ENCODE results near the gene SLC23A2.
"Not testable (repeated sequence)": the region's sequence is repeated elsewhere in the genome, so short reads cannot be mapped to it uniquely, and the experiment has no call there.

Gene SLC23A2

DNA sequence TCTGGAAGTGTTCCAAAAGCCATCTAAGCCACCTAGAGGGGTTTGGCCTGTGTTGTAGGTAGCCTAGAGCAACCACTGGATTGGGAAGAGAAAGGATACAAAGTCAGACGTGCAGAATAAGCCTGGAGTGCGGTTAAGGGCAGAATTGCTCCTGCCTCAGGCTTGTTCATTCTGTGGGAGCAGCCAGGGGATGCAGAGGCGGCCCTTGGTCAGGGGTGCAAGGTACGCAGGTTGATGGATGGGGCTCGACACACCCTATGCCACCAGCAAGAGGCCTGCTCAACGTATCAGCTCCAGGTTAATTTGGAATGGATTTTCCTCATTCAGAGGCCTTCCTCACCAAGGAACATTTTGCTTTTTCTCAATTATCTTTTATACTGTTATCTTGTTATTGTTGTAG is 129.8 kb downstream of the SLC23A2 start:
- DNase-seq, result no peak

DNA sequence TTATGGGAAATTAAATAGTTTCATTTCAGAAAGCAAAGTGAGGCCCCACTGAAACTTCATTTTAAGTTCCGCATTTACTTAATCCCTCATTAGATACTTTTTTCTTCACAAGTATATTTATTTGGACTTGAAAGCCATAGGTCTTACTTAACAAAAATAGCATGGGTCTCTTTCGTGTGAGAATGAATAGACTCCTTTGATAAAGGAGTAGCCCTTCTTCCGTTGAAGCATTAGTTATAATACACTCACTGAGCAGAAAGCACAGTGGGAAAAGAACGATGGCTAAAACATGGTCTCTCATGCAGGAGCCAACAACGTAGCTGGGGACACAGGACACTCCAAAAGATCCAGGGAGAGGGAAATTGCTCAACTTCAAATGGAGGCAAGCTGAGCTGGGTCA is 130.4 kb downstream of the SLC23A2 start:
- DNase-seq, result no peak

DNA sequence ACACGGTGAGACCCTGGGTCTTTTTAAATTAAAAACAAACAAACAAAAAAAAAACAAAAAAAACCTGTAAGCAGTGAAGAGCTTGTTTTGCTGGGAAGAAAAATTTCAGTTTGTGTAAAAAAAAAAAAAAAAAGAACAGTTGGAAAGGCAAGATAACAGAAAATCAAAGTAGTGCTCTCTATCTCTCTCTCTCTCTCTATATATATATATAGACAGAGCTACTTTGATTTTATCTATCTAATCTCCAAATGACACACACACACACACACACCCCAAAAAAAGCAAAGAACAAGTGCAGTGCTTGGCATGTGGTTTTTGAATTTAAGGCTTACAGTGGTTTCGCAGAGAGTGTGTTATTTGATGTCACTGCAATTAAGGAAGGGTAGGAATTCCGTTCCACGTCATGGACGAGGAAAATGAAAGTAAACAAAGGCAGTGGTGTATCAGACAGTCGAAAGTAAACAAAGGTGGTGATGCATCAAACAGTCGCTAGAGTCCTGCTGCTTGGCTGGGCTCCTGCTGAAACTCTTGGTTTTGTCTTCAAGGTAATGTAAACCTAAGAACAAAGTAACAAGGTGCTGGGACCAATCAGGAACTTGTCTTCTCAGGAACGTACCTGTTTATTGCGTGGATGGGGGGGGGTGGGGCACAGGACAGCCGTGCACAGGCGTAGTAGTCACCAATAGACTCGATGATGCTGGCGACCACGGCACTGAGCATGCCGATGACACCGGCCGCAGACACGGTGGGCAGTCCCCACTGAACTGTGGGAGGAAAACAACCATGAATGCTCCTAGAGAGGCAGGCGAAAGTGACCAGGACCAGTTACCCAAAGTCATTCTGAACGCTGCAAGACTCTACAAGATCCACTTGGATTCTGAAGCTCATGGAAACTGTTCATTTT is 131.8 kb downstream of the SLC23A2 start:
- peak in 2 of 5 experiments; percentile 3 to 93 for DNase-seq

DNA sequence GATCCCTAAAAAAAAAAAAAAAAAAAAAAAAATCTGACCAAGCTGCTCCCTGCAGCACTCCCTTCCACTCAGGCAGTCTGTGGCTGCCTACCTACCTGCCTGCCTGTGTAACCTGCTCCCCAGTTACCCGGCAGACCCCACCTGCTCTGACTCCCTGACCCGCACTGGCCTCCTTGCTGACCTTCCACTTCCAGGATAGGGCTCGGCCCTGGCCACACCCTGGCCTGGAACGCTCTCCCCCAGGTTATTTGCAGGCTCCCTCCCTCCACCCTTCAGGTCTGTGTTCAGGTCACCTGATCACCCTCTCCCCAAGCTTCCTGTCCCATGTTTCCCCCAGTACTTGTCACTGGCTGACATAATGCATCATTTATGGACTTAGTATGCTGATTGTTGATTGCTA is 134.3 kb downstream of the SLC23A2 start:
- DNase-seq, result peak in 1 of 5 experiments; percentile 6

DNA sequence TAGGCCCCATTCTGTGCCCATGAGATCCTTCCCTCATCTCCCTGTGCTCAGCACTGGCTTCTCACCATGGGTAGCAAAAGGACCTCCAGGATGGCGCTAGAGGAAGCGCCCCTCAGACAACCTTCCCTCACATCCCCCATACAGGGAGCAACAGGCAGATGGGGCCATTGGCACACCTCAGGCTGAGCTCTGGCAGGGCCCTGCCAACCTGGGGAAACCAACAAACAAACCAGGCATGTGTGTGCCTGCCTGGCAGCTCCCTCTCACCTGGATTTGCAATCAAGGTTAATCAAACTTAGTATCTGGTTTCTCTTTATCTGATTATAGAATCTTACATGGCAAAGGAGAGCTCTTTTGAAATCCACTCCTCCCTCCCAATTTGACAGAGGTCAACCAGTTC is 134.9 kb downstream of the SLC23A2 start:
- DNase-seq, result no peak

DNA sequence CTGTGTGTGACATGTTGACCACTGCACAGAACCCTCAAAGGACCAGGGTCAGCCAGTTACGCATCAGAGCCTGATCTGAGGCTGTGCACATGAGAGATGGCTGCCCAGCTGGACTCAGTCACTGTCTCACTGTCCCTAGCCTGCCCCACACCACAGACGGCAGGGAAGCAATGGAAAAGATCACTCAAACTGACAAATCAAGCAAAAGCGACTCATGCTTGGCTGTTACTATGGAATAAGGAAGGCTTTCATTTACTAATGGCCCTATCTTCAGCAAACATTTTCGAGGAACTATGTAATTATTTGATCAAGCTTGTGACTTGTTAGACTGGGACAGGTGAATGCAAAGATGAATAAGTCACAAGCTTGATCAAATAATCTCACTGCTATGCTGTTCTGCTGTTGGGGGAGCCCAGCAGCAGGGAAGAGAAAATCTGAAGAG is 137.0 kb downstream of the SLC23A2 start:
- DNase-seq, result no peak

DNA sequence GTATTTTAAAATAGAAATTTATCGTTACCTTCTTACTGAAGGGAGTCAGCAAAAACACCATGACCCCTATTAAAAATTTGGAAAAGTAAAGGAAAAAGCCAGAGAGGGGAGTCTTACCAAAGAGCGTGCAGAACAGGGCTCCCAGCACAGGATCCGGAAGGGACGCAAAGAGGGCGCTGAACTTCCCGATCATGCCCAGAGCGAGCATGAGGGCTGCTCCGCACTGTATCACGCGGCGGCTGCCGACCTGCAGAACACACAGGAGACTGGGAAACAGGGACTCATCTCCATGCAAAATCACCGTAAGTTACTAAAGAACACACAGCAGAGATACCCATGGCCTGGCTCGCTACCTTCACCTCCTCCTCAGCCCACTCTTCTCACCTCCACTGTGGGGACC is 138.6 kb downstream of the SLC23A2 start:
- no peak for DNase-seq

DNA sequence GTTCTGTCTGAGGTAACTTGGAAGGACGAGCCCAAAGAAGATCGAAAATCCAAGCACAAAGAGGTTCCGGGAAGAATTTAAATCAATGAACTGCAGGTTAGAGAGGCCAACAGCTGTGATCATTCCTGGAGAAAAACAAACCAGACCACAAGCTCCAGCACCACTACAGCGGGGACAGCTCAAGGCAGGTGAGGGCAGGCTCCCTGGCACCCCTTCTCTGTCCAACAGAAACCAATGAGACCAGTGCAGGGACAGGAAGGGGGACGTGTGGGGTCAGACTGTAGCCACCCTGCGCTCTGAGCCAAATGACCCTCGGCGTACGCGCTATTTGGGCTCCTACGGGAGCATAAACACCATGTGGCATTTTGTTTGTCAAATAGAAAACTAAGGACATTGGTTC is 139.3 kb downstream of the SLC23A2 start:
- DNase-seq, result no peak

DNA sequence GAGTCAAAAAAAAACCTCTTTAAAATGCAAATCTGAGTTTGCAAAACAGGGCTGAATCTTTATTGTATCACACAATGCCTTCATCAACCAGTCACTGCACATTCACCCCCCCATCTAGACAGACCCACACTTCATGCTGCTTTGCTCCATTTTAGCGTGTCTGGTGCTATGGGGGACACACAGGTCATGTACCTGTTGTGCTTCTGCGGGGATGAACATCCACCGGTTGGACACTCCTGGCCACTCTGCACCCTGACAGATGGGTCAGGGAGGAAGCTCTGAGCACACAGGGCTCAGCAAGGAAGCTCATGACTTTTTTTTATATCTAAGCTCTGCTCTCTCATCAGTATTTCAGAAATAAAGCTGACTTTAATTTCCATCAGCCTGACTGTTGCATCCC is 143.3 kb downstream of the SLC23A2 start:
- DNase-seq, result no peak

DNA sequence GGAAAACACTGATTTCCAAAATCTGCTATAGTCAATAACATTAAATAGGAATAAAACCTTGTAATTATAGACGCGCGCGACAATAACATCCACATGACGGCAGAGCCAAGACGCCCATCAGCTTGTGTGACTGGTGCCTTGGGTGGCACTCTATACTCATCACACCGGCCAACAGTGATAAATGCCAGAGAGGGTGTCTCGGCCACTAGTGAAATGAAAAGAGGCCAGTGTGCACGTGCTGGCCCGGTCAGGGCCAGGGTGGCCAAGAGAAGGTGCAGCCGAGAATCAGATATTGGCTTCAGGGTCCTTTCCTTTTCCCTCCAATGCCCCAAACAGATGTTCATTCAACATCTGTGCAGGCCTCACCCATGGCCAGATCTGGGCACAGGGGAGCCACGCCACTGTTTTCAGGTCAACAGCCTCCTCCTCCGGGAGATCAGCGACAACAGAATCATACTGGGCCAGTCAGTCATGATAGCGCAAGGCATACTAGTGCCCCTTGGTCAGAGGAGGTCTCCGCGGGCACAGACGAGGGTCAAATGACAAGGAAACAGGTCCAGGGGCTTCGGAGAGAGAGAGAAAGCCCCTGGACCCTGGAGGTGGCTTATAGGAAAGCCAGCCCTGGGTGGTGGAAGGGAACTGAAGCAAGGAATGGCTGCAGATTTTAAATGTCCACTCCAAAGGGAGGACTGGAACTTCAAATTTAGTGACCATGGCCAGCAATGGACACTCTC is 145.1 kb downstream of the SLC23A2 start:
- no peak for DNase-seq

DNA sequence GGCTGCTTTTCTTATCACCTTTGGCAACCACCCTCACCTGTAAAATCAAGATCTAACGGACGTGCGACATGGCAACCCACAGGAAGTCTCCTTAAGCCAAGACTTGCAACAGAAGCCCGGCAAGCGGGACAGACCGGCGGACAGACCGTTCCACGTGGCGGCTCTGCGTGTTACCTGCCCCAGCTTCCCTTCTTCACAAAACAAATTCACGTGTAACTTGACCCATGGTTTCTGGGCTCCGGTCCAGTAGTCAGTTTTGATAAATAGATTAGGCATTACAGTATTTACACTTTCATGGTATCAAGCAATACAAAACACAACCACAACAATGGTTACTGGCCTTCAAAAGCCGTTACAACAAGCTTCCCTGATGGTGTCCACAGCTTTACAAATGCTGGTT is 145.8 kb downstream of the SLC23A2 start:
- DNase-seq, result no peak

DNA sequence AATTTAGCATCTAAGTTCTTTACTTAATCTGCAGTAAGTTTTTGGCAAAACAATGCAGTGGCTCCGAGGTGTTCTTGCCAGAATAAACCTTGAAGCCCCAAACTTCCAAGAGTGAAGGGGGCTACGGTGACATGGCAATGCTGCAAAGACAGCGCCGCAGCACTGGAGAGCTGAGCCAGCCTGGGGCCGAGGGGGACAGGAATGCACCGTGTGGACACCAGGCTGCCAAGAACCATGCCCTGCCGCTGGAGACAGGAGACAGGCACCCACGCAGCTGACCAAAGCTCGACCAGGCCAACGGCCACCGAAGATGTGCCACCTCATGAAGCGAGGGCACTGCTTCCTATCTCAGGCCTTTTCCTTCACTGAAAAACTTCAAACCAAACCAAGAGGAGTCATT is 146.2 kb downstream of the SLC23A2 start:
- no peak for DNase-seq

DNA sequence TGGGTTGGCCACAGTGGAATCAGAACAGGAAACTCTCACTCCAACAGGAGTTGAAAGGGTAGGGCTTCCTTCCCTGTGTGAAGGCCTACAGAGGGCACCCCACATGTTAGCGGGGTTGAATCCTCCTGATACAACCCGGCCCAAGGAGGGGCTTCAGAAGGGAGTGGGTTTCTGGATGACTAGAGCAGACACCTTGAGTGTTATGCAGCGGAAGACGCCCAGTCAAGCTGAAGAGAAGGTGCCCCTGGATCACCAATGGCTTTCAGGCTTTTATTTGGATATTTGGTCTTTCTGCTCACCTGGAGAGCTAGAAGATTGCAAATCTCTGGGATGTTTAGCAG is 146.8 kb downstream of the SLC23A2 start:
- DNase-seq, result no peak

DNA sequence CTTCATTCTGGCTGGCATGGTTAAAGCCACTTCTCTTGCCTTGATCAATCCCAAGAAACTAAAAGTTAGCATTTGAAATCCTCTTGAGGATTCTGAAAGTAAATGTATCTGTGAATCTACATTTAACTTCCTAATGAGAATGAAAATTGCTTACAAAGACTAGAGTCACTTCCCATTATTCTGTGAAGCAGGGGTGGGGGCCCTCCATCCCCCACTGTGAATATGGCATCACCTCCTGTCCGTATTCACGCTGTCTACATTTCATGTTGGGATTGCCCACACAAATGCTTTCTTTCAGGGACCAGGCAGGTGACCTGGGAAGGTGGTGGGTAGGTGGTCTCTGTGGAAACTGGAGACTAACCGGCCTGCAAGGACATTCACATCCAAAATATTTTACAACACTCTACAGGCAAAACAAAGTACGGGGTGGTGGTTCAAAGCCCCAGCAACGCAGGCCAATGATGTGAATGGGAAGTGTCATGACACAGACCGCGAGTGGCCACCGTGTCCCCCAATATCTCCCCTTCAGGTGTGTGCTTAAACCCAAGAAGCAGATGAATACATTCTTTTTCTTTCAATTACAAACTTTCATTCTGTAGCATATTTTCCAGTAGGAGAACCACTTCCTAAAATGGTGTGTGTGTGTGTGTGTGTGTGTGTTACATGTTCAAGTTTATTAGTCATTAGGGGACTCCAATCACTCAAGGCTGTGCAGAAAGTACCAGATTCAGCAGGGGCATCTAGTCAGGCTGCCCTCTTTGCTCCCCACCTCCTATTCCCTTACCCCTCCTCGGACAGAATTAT is 147.4 kb downstream of the SLC23A2 start:
- DNase-seq, result no peak

DNA sequence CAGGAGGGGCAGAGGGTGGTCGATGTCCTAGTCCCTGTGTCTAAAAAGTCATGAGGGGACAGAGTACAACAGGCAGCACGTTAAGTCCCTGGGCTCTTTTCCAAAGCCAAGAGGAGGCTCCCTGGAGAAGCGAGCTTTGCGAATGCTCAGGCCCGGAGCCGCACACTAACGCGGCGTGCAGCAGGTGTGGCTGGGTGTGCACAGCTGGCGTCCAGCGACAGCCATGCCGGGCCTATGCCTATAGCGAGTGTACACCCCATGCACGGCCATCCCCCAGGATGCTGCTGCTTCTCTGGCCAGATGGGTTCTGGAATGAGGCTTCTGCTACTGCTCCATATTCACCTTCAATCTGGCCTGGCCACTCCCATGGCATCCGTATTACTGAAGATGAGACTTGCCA is 148.3 kb downstream of the SLC23A2 start:
- DNase-seq, result no peak

DNA sequence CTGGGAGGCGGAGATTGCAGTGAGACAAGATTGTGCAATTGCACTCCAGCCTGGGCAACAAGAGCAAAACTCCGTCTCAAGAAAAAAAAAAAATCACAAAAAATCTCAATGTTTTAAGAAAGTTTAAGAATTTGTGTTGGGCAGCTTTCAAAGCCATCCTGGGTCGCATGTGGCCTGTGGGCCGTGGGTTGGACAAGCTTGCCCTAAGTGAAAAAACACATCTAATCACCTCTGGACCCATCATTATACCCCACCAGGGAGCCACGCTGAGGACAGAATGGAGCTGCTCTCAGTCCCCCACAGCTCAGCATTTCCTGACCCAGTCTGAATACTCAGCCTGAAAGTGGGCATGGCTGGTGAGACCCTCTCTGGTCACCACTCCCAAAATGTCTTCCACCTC is 150.3 kb downstream of the SLC23A2 start:
- DNase-seq, result no peak

DNA sequence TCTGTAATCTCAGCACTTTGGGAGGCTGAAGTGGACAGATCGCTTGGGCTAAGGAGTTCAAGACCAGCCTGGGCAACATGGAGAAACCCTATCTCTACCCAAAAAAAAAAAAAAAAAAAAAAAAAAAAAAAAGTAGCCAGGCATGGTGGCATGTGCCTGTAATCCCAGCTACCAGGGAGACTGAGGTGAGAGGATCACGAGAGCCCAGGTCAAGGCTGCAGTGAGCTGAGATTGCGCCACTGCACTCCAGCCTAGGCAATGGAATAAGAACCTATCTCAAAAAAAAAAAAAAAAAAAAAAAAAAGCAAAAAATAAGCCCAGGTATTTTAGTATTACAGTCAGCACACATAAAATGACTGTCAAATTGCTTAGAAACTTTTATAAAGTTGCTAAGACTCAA is 152.5 kb downstream of the SLC23A2 start:
- DNase-seq, result not testable (repeated sequence)

DNA sequence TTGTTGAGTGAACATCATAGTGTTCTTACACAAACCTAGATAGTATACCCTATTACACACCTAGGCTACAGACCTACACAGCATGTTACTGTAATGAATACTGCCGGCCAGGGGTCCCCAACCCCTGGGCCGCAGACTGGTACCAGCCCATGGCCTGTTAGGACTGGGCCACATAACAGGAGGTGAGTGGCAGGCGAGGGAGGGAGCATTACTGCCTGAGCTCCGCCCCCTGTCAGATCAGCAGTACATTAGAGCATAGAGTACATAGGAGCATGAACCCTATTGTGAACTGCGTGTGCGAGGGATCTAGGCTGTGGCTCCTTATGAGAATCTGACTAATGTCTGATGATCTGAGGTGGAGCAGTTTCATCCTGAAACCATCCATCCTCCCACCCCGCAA is 153.3 kb downstream of the SLC23A2 start:
- DNase-seq, result no peak

DNA sequence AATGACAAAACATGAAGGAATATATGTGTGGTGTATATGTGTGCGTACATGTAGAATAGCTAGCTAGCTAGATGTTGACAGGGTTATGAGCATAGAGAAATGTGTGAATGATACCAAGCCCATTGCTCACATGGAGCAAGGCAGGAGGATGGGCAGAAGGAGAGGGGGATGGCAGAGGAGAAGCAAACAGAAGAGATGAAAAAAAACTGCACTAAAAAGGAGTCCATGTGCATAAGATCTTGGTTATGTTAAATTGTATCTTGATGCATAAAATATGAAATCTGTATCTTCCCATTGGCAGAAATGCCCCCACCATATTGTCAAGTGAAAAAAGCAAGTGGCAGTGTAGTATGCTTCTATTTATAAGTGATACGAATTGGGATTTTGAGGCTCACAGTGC is 154.5 kb downstream of the SLC23A2 start:
- DNase-seq, result no peak

DNA sequence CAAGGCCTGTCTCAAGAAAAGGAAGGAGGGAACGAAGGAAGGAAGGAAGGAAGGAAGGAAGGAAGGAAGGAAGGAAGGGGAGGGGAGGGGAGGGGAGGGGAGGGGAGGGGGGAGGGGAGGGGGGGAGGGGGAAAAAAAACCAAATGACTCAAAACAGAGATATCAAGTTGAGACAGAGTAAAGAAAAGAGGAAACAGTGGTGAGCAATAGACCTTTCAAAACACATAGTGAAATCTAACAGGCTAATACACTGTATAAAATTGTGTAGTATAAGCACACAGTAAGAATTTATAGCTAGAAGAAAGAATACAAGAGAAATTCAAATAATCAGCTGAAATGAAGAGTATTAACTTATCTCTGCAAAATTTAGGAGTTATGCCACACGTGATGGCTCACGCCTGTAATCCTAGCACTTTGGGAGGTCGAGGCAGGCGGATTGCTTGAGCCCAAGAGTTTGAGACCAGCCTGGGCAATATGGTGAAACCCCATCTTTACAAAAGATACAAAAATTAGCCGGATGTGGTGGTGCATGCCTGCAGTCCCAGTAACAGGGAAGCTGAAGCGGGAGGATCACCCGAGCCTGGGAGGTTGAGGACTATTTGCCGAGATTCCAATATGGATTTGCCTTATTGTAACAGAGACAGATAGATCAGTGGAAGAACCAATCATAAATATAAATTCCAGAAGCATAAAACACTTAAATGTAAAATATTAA is 156.4 kb downstream of the SLC23A2 start:
- peak in 1 of 5 experiments; percentile 66 for DNase-seq

DNA sequence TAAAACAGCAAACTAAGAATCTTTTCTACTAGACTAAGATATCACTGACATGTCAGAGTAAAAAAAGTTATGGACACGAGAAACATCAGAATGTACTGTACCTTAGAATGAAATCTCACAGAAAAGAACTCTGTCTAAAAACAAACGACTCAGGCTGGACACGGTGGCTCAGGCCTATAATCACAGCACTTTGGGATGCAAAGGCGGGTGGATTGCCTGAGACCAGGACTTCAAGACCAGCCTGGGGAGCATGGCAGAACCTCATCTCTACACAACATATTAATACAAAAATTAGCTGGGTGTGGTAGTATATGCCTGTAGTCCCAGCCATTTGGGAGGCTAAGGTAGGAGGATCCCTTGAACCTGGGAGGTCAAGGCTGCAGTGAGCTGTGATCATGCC is 157.0 kb downstream of the SLC23A2 start:
- DNase-seq, result no peak

DNA sequence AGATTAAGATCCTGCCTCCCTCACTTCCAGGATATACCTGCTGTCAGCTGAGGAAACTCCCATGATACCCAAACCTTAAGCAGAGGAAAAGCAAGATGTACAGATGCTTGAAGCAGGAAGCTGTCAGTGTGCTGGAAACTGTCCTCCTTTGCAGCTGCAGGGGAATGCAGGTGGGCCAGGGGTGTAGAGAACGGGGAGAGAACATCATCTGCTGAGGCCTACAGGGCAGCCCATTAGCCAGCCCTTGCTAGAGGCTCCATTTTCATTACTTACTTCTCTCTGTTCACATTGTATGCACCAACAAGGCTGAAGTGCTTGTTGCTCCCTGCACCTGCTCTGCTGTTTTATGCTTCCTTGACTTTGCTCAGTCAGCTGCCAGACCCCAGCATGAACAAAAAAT is 160.5 kb downstream of the SLC23A2 start:
- no peak for DNase-seq

DNA sequence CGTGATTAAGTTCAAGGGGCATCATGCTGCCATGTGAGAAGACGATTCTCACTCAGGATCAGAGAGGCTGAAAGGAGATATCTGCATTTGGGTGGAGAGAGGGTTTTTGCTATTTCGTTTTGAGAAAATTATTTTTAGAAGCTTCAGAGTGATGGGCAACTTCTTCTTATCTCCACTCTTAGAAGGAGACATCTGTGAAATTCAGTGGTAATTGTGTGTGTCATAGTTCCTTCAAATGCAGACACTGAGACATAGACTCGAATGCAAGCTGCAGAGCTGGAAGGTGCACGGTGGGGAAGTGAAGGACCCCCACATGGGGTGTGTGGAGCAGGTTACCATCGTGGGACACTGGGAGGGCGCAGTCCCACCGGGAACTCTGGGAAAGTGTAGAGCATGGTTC is 162.8 kb downstream of the SLC23A2 start:
- DNase-seq, result no peak

All from T-helper 2 cell (primary cell).